MCF 10A (cell line): ENCODE results near the gene ADAMTS4. TPM values are rescaled to one million over a fixed set of nuclear protein-coding genes. Genes with fewer than 3 reads are reported as not detected.

Experiments
- BruUV-seq: library from RNA; stranded (reverse); fragments of 400-500 nt; replicated peaks from 2 replicates; lab custom pipeline; 2021; lab: Mats Ljungman, UMichigan
- CTCF ChIA-PET: fragments of 300-600 bp; sonication (Branson Sonifier 250); formaldehyde crosslinking; extraction: SDS; loops from one replicate; lab custom pipeline; 2021; ENCODE audit warnings: antibody characterized with exemption, inconsistent platforms; lab: Yijun Ruan, JAX
- POLR2A ChIA-PET: fragments of 300-600, 350-650 bp; sonication (Branson Sonifier 250); formaldehyde crosslinking; extraction: SDS; loops from one replicate; lab custom pipeline; 2020; ENCODE audit warnings: antibody characterized with exemption, inconsistent platforms; lab: Yijun Ruan, JAX
- DNase-seq: peaks from one replicate; pipeline ENCODE4 v3.0.0-alpha.2; 2018; ENCODE audit not compliant: unreplicated experiment
- H3K27ac Mint-ChIP-seq: one replicate; pipeline ENCODE4 v1.8.0; 2022; ENCODE audit warnings: mild to moderate bottlenecking, low read depth, mixed read lengths; ENCODE audit not compliant: unreplicated experiment
- H3K27me3 Mint-ChIP-seq: one replicate; pipeline ENCODE4 v1.8.0; 2022; ENCODE audit warnings: mixed read lengths; ENCODE audit not compliant: insufficient read depth, unreplicated experiment
- H3K36me3 Mint-ChIP-seq: one replicate; pipeline ENCODE4 v1.8.0; 2022; ENCODE audit warnings: mild to moderate bottlenecking, moderate library complexity, mixed read lengths; ENCODE audit not compliant: insufficient read depth, unreplicated experiment
- H3K4me1 Mint-ChIP-seq: one replicate; pipeline ENCODE4 v1.8.0; 2022; ENCODE audit warnings: mixed read lengths; ENCODE audit not compliant: insufficient read depth, unreplicated experiment
- H3K4me3 Mint-ChIP-seq: one replicate; pipeline ENCODE4 v1.8.0; 2022; ENCODE audit warnings: mild to moderate bottlenecking, moderate library complexity, mixed read lengths; ENCODE audit not compliant: unreplicated experiment
- H3K9me3 Mint-ChIP-seq: one replicate; pipeline ENCODE4 v1.8.0; 2022; ENCODE audit warnings: mixed read lengths; ENCODE audit not compliant: unreplicated experiment
- intact Hi-C: fragments of 100-400 bp; cut with micrococcal nuclease; formaldehyde crosslinking; loops from 2 replicates; pipeline ENCODE4 v1.14.1; 2022
- total RNA-seq: library from RNA; stranded (reverse); gene quantifications from 2 replicates; pipeline ENCODE4 v1.2.3, GENCODE V29; 2022
- TF ChIP-seq, protein P1 (sequence below): fragments of 200-600 bp; IDR thresholded peaks from one replicate; pipeline ENCODE4 v1.8.0; 2022; ENCODE audit warnings: antibody characterized with exemption, mild to moderate bottlenecking; ENCODE audit not compliant: unreplicated experiment

ADAMTS4 gene
- total RNA-seq, 1 experiment from 2014 or later, result not detected

- DNase-seq, result no peak
- TF ChIP-seq, protein P1, sequence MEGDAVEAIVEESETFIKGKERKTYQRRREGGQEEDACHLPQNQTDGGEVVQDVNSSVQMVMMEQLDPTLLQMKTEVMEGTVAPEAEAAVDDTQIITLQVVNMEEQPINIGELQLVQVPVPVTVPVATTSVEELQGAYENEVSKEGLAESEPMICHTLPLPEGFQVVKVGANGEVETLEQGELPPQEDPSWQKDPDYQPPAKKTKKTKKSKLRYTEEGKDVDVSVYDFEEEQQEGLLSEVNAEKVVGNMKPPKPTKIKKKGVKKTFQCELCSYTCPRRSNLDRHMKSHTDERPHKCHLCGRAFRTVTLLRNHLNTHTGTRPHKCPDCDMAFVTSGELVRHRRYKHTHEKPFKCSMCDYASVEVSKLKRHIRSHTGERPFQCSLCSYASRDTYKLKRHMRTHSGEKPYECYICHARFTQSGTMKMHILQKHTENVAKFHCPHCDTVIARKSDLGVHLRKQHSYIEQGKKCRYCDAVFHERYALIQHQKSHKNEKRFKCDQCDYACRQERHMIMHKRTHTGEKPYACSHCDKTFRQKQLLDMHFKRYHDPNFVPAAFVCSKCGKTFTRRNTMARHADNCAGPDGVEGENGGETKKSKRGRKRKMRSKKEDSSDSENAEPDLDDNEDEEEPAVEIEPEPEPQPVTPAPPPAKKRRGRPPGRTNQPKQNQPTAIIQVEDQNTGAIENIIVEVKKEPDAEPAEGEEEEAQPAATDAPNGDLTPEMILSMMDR, result no peak
- Mint-ChIP-seq H3K4me3 (peak overlapping the region; percentile 87), H3K27me3 (no peaks in the 10 kb centered on the region), H3K36me3 (peaks cover 58% of the 10 kb centered on the region), H3K4me1 (peaks cover 45% of the 10 kb centered on the region), H3K27ac (peak overlapping the region; percentile 94), H3K9me3 (no peaks in the 10 kb centered on the region)
- POLR2A ChIA-PET, result interaction anchor here (0.7 to 3.5 kb wide), 3 partner anchors 21 to 43 kb away, joined by 3 to 20 read pairs (median 13); partner anchors contain the start of genes NDUFS2, NIT1 and PFDN2
- BruUV-seq, result no TSS peak
- intact Hi-C loops, result no loop called here
- CTCF ChIA-PET, result interaction anchor here (0.6 kb wide), 1 partner anchor 151 kb away, joined by 4 read pairs; no protein-coding TSS in a partner anchor
Observed at GRCh38 chr1:161159913-161160243, 39.0 kb downstream of the ADAMTS4 start.

- Mint-ChIP-seq H3K4me1 (peaks cover 45% of the 10 kb centered on the region), H3K27ac (peak within 1 kb of the TSS; percentile 94), H3K4me3 (peak within 1 kb of the TSS; percentile 87), H3K27me3 (no peaks in the 10 kb centered on the region), H3K9me3 (no peaks in the 10 kb centered on the region), H3K36me3 (peaks cover 52% of the 10 kb centered on the region)
- TSS peak; percentile 1 for BruUV-seq
- peak; percentile 94 for DNase-seq
- ChIA-PET CTCF (interaction anchor here (0.8 to 2.4 kb wide), 5 partner anchors 11 to 33 kb away, joined by 3 to 11 read pairs (median 3); no protein-coding TSS in a partner anchor), POLR2A (interaction anchor here (0.7 to 3.5 kb wide), 11 partner anchors 8 to 206 kb away, joined by 3 to 23 read pairs (median 9); partner anchors contain the start of genes B4GALT3, DEDD, F11R and NDUFS2)
- intact Hi-C loops, result no loop called here
- TF ChIP-seq, protein P1, result peak; percentile 55
Observed at GRCh38 chr1:161159087-161159912, 39.6 kb downstream of the ADAMTS4 start, which contains the start of gene USP21. TSS of gene USP21 (plus strand) at chr1:161159500. CDS start at chr1:161160641, 1,141 bp downstream.

GRCh38 chr1:161158316-161159010, 40.4 kb downstream of the ADAMTS4 start:
- intact Hi-C loops, result no loop called here
- DNase-seq, result no peak
- no peaks in the 10 kb centered on the region for H3K27me3 Mint-ChIP-seq
- POLR2A ChIA-PET, result interaction anchor here (0.6 to 3.5 kb wide), 13 partner anchors 9 to 229 kb away, joined by 3 to 23 read pairs (median 5); partner anchors contain the start of genes B4GALT3, DEDD, F11R and NDUFS2
- H3K27ac Mint-ChIP-seq, result peak overlapping the region; percentile 94
- peaks cover 45% of the 10 kb centered on the region for H3K4me1 Mint-ChIP-seq
- H3K9me3 Mint-ChIP-seq, result no peaks in the 10 kb centered on the region
- no TSS peak for BruUV-seq
- peaks cover 43% of the 10 kb centered on the region for H3K36me3 Mint-ChIP-seq
- TF ChIP-seq, protein P1, result no peak
- CTCF ChIA-PET, result interaction anchor here (0.6 to 2.4 kb wide), 18 partner anchors 8 to 1535 kb away, joined by 3 to 26 read pairs (median 3); partner anchors contain the start of genes DEDD, NIT1, PFDN2 and PPOX
- peak overlapping the region; percentile 87 for H3K4me3 Mint-ChIP-seq
